Esophagus muscularis mucosa (tissue), 3 donors: ENCODE measurements around the gene BTBD19.

Experiments
- POLR2A ChIP-seq: fragments of 450-650 bp; IDR thresholded peaks from one replicate; pipeline ENCODE4 v1.6.1; 2017; ENCODE audit warnings: antibody characterized with exemption, moderate library complexity, mild to moderate bottlenecking, low read depth
- POLR2AphosphoS5 ChIP-seq, 2 donors: sonication (generic); formaldehyde crosslinking; IDR thresholded peaks; one replicate each; pipeline ENCODE4 v1.6.1; 2017; ENCODE audit warnings: antibody characterized with exemption in 2 of 2
- TF ChIP-seq, protein P1 (sequence below), 3 experiments: fragments of 200-600 bp in 2 of 3; fragments of 450-650 bp in 1 of 3; sonication (generic) in 2 of 3; IDR thresholded peaks; one replicate each; pipeline ENCODE4 v1.5.1; 2017 to 2019; ENCODE audit warnings: antibody characterized with exemption in 3 of 3, mild to moderate bottlenecking in 2 of 3, moderate library complexity in 1 of 3

DNA sequence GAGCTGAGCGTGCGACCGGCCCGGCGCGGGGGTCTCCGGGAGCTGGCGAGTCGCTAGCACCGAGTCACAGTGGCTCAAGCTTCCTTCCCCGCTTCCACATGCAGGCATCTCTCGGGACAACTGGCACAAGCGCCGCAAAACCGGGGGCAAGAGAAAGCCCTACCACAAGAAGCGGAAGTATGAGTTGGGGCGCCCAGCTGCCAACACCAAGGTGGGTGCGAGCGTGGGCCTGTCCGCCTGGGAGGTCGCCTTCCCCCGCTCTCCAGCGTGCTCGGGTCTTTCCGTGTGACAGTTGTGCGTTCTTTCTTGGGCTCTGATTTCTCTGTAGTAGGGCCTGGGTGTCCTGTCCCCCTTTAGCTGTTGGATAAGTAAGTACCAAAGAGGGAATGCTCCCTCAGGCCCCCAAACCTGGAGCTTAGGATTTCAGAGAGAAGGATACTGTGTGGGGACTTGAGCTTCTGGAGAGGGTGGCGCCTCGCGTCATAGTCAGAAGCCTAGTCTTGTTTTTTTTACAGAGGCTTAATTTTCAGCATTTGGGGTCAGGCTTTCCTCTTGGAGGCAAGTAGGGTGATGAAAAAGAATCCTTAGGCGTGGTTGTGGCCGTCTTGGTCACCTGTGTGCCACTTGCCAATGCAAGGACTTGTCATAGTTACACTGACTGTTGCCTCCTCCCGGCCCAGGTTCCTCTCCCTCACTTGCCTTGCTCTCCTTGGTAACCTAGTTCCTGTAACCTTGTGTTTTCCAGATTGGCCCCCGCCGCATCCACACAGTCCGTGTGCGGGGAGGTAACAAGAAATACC, 32.2 kb upstream of the BTBD19 start:
- TF ChIP-seq, protein P1, sequence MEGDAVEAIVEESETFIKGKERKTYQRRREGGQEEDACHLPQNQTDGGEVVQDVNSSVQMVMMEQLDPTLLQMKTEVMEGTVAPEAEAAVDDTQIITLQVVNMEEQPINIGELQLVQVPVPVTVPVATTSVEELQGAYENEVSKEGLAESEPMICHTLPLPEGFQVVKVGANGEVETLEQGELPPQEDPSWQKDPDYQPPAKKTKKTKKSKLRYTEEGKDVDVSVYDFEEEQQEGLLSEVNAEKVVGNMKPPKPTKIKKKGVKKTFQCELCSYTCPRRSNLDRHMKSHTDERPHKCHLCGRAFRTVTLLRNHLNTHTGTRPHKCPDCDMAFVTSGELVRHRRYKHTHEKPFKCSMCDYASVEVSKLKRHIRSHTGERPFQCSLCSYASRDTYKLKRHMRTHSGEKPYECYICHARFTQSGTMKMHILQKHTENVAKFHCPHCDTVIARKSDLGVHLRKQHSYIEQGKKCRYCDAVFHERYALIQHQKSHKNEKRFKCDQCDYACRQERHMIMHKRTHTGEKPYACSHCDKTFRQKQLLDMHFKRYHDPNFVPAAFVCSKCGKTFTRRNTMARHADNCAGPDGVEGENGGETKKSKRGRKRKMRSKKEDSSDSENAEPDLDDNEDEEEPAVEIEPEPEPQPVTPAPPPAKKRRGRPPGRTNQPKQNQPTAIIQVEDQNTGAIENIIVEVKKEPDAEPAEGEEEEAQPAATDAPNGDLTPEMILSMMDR (IDR thresholded peaks at IDR 0.05): no peak
- no peak for TF ChIP-seq POLR2AphosphoS5 (IDR thresholded peaks at IDR 0.05)
- TF ChIP-seq POLR2A: no peak
